H1 (cell line): ENCODE results near the gene THPO.

Source experiments
- CBX8 ChIP-seq: fragments of 300-800, 300-1000 bp; sonication (generic); IDR thresholded peaks from 2 replicates; pipeline ENCODE4 v1.7.1; 2016; ENCODE audit warnings: low read depth, low read length, borderline replicate concordance
- CHD1 ChIP-seq: IDR thresholded peaks from 2 replicates; pipeline ENCODE4 v1.6.1; 2012; ENCODE audit warnings: low read depth, low read length, improper control_type of control experiment
- EZH2 ChIP-seq: fragments of 200-600 bp; sonication (generic); IDR thresholded peaks from 2 replicates; pipeline ENCODE4 v1.7.1; 2012; ENCODE audit warnings: low read depth, mild to moderate bottlenecking, moderate library complexity, low read length, inconsistent platforms; ENCODE audit not compliant: severe bottlenecking
- KDM1A ChIP-seq: fragments of 200-600, 300-600 bp; sonication (generic); IDR thresholded peaks from 2 replicates; pipeline ENCODE4 v1.7.1; 2016; ENCODE audit warnings: mild to moderate bottlenecking, low read length, borderline replicate concordance
- POLR2A ChIP-seq, 2 experiments: IDR thresholded peaks; 1 replicate in 1 of 2; 2 replicates in 1 of 2; pipeline ENCODE4 v1.6.1; 2011; ENCODE audit warnings: low read depth in 2 of 2, low read length in 2 of 2, mild to moderate bottlenecking in 2 of 2; ENCODE audit errors: control extremely low read depth in 1 of 2
- POLR2AphosphoS5 ChIP-seq: IDR thresholded peaks from 2 replicates; pipeline ENCODE4 v1.6.1; 2011; ENCODE audit warnings: low read depth, low read length
- TAF1 ChIP-seq: IDR thresholded peaks from 2 replicates; pipeline ENCODE4 v1.6.1; 2011; ENCODE audit warnings: mild to moderate bottlenecking, low read depth, low read length
- TF ChIP-seq, protein P1 (sequence below), 3 experiments: IDR thresholded peaks; 1 replicate in 2 of 3; 2 replicates in 1 of 3; pipeline versions ENCODE4 v1.5.1 to v1.6.1; 2011; ENCODE audit warnings: low read length in 3 of 3, mild to moderate bottlenecking in 3 of 3, inconsistent platforms in 2 of 3, low read depth in 1 of 3, moderate library complexity in 1 of 3; ENCODE audit not compliant: insufficient read depth in 1 of 3; ENCODE audit errors: control extremely low read depth in 1 of 3
- TF ChIP-seq, protein P2 (sequence below): IDR thresholded peaks from 2 replicates; pipeline ENCODE4 v1.6.1; 2011; ENCODE audit warnings: low read depth, mild to moderate bottlenecking, low read length; ENCODE audit not compliant: insufficient read depth

DNA sequence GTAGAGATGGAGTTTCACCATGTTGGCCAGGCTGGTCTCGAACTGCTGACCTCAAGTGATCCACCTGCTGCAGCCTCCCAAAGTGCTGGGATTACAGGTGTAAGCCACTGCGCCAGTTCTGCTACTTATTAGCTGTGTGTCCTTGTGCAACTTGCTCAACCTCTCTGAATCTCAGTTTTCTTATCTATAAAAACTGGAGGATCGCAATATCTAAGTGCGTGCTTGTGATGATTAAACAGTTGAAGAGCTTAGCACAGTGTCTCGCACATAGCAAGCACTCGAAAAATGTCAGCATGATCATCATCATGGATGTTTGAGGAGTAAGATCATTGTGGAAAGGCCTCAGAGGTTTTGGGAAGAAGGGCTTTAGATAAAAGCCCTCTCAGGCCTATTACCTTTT is 27.4 kb downstream of the THPO start:
- TF ChIP-seq POLR2A (IDR thresholded peaks at IDR 0.05; ENCODE audit: control extremely low read depth in 1 of 2, low read depth in 2 of 2, low read length in 2 of 2) = no peak
- TF ChIP-seq, protein P1, sequence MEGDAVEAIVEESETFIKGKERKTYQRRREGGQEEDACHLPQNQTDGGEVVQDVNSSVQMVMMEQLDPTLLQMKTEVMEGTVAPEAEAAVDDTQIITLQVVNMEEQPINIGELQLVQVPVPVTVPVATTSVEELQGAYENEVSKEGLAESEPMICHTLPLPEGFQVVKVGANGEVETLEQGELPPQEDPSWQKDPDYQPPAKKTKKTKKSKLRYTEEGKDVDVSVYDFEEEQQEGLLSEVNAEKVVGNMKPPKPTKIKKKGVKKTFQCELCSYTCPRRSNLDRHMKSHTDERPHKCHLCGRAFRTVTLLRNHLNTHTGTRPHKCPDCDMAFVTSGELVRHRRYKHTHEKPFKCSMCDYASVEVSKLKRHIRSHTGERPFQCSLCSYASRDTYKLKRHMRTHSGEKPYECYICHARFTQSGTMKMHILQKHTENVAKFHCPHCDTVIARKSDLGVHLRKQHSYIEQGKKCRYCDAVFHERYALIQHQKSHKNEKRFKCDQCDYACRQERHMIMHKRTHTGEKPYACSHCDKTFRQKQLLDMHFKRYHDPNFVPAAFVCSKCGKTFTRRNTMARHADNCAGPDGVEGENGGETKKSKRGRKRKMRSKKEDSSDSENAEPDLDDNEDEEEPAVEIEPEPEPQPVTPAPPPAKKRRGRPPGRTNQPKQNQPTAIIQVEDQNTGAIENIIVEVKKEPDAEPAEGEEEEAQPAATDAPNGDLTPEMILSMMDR (IDR thresholded peaks at IDR 0.05; ENCODE audit: control extremely low read depth in 1 of 3, insufficient read depth in 1 of 3, low read depth in 1 of 3, low read length in 3 of 3) = no peak
- no peak for TF ChIP-seq CHD1
- TF ChIP-seq, protein P2, sequence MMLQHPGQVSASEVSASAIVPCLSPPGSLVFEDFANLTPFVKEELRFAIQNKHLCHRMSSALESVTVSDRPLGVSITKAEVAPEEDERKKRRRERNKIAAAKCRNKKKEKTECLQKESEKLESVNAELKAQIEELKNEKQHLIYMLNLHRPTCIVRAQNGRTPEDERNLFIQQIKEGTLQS = no peak
- TF ChIP-seq KDM1A = no peak
- no peak for TF ChIP-seq TAF1
- no peak for TF ChIP-seq CBX8
- no peak for TF ChIP-seq EZH2
- no peak for TF ChIP-seq POLR2AphosphoS5
